ENCODE measurements around the gene TXK.

DNA sequence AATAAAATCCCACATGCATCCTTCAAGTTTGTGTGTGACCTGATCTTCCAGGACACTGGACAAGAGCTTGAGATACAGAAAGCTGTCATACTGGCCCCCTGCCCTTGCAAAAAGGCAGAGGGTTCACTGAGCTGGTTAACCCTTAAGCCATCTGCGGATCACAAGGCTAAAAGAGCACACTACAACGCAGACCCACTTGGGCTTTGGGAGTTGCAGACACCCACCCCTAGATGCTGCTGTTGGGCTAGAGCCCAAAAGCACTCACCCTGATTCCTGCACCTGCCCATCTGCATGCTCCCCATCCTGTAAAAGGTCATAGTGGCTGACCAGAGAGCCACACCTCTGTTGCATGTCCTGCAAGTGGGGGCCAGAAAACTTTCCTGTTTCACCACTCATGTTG is 51.1 kb downstream of the TXK start:
- TF ChIP-seq EZH2 (IDR thresholded peaks at IDR 0.05; ENCODE audit: low read depth, unreplicated experiment): no peak
- TF ChIP-seq, protein P1, sequence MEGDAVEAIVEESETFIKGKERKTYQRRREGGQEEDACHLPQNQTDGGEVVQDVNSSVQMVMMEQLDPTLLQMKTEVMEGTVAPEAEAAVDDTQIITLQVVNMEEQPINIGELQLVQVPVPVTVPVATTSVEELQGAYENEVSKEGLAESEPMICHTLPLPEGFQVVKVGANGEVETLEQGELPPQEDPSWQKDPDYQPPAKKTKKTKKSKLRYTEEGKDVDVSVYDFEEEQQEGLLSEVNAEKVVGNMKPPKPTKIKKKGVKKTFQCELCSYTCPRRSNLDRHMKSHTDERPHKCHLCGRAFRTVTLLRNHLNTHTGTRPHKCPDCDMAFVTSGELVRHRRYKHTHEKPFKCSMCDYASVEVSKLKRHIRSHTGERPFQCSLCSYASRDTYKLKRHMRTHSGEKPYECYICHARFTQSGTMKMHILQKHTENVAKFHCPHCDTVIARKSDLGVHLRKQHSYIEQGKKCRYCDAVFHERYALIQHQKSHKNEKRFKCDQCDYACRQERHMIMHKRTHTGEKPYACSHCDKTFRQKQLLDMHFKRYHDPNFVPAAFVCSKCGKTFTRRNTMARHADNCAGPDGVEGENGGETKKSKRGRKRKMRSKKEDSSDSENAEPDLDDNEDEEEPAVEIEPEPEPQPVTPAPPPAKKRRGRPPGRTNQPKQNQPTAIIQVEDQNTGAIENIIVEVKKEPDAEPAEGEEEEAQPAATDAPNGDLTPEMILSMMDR (conservative IDR thresholded peaks at IDR 0.05; ENCODE audit: low read depth in 2 of 2): peak; percentile 19 to 37; a peak in 3 of 4 replicates
- no peak for TF ChIP-seq POLR2AphosphoS5 (IDR thresholded peaks at IDR 0.05; ENCODE audit: low read depth)
- no peak for TF ChIP-seq NANOG (IDR thresholded peaks at IDR 0.05; ENCODE audit: borderline replicate concordance)
- TF ChIP-seq, protein P2, sequence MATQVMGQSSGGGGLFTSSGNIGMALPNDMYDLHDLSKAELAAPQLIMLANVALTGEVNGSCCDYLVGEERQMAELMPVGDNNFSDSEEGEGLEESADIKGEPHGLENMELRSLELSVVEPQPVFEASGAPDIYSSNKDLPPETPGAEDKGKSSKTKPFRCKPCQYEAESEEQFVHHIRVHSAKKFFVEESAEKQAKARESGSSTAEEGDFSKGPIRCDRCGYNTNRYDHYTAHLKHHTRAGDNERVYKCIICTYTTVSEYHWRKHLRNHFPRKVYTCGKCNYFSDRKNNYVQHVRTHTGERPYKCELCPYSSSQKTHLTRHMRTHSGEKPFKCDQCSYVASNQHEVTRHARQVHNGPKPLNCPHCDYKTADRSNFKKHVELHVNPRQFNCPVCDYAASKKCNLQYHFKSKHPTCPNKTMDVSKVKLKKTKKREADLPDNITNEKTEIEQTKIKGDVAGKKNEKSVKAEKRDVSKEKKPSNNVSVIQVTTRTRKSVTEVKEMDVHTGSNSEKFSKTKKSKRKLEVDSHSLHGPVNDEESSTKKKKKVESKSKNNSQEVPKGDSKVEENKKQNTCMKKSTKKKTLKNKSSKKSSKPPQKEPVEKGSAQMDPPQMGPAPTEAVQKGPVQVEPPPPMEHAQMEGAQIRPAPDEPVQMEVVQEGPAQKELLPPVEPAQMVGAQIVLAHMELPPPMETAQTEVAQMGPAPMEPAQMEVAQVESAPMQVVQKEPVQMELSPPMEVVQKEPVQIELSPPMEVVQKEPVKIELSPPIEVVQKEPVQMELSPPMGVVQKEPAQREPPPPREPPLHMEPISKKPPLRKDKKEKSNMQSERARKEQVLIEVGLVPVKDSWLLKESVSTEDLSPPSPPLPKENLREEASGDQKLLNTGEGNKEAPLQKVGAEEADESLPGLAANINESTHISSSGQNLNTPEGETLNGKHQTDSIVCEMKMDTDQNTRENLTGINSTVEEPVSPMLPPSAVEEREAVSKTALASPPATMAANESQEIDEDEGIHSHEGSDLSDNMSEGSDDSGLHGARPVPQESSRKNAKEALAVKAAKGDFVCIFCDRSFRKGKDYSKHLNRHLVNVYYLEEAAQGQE (IDR thresholded peaks at IDR 0.05; ENCODE audit: unreplicated experiment): no peak
- no peak for TF ChIP-seq EZH2phosphoT487 (IDR thresholded peaks at IDR 0.05; ENCODE audit: unreplicated experiment)
- no peak for TF ChIP-seq CREB1 (CRISPR knock-in tag; IDR thresholded peaks at IDR 0.05; ENCODE audit: low read depth)
- TF ChIP-seq JUNB (IDR thresholded peaks at IDR 0.05; ENCODE audit: unreplicated experiment): no peak
- no peak for TF ChIP-seq STAT1 (IDR thresholded peaks at IDR 0.05; ENCODE audit: unreplicated experiment)
- TF ChIP-seq ZNF331 (CRISPR knock-in tag; IDR thresholded peaks at IDR 0.05; ENCODE audit: low read depth): no peak
- TF ChIP-seq ZNF114 (CRISPR knock-in tag; IDR thresholded peaks at IDR 0.05): no peak
- TF ChIP-seq ETS1 (IDR thresholded peaks at IDR 0.05): no peak
- TF ChIP-seq ZNF462 (CRISPR knock-in tag; IDR thresholded peaks at IDR 0.05): no peak

Data from GM23338 (cell line).